ENCODE data around the gene LAMA2. TPM values are rescaled to one million over a fixed set of nuclear protein-coding genes. Genes with fewer than 3 reads are reported as not detected.

LAMA2 gene
- total and polyA plus RNA-seq, 2 of the 13 experiments (the other 11 are each of a cell fraction or from before 2014, with no cell fraction given) = 0.11 to 0.28 TPM

- Histone ChIP-seq H3K9me3 (ENCODE audit: low read length) (no peaks in the 10 kb centered on the region), H3K9ac (ENCODE audit: insufficient read depth, low read depth, low read length) (no peak overlapping the region), H4K20me1 (ENCODE audit: insufficient read depth, low read length) (no peaks in the 10 kb centered on the region), H3K36me3 (replicated peaks in 1 of 2; ENCODE audit: control insufficient read depth in 1 of 2, insufficient read depth in 2 of 2, low read length in 2 of 2) (no peaks in the 10 kb centered on the region), H3K79me2 (ENCODE audit: insufficient read depth, low read length) (no peaks in the 10 kb centered on the region), H2AFZ (ENCODE audit: low read length) (no peak overlapping the region), H3K4me1 (ENCODE audit: insufficient read depth, low read length) (peaks cover 6% of the 10 kb centered on the region), H3K27me3 (ENCODE audit: control insufficient read depth in 1 of 2, insufficient read depth in 2 of 2, low read length in 2 of 2) (no peaks in the 10 kb centered on the region), H3K4me3 (replicated peaks in 1 of 3; ENCODE audit: insufficient read depth in 1 of 3, low read depth in 2 of 3, low read length in 3 of 3) (no peak overlapping the region), H3K27ac (ENCODE audit: extremely low read length, insufficient read depth, low read length) (no peak overlapping the region), H3K4me2 (ENCODE audit: low read depth, low read length) (no peak overlapping the region)
- in situ Hi-C loops (cut with HindIII; ENCODE audit: extremely low pct_ligation_motif_present, low pct_unique_long_range_greater_than_20kb) (loop anchor here (25.0 kb wide), 1 partner anchor 461 kb away; no protein-coding TSS in a partner anchor), intact Hi-C loops (cut with micrococcal nuclease; ENCODE audit: unreplicated experiment) (no loop called here)
- FAIRE-seq (no peak), DNase-seq (ENCODE audit: low spot score) (no peak), ATAC-seq (no peak)
- TF ChIP-seq WIZ (CRISPR knock-in tag; IDR thresholded peaks at IDR 0.05) (no peak), CCDC6 (CRISPR knock-in tag; IDR thresholded peaks at IDR 0.05) (no peak), ZNF441 (CRISPR knock-in tag; IDR thresholded peaks at IDR 0.05; ENCODE audit: borderline replicate concordance) (no peak), ZFYVE20 (CRISPR knock-in tag; IDR thresholded peaks at IDR 0.05; ENCODE audit: borderline replicate concordance, low read depth) (no peak), ARNTL (CRISPR knock-in tag; IDR thresholded peaks at IDR 0.05) (no peak), TAF1 (CRISPR knock-in tag; IDR thresholded peaks at IDR 0.05) (no peak), STAT5B (CRISPR knock-in tag; IDR thresholded peaks at IDR 0.05) (no peak), MAFK (conservative IDR thresholded peaks at IDR 0.05 in 1 of 2, IDR thresholded peaks at IDR 0.05 in 1 of 2; ENCODE audit: low read length in 2 of 2) (peak; percentile 57 to 83), MAFF (IDR thresholded peaks at IDR 0.05; ENCODE audit: low read depth, low read length) (peak; percentile 71), ZNF343 (CRISPR knock-in tag; IDR thresholded peaks at IDR 0.05) (no peak), NFAT5 (CRISPR knock-in tag; IDR thresholded peaks at IDR 0.05) (no peak), ZBTB37 (CRISPR knock-in tag; IDR thresholded peaks at IDR 0.05) (no peak), SSRP1 (CRISPR knock-in tag; IDR thresholded peaks at IDR 0.05) (no peak), AKAP8 (CRISPR knock-in tag; IDR thresholded peaks at IDR 0.05) (no peak), ZNF207 (IDR thresholded peaks at IDR 0.05; ENCODE audit: borderline replicate concordance) (no peak), PLSCR1 (CRISPR knock-in tag; IDR thresholded peaks at IDR 0.05; ENCODE audit: borderline replicate concordance) (no peak), ELF4 (CRISPR knock-in tag; IDR thresholded peaks at IDR 0.05; ENCODE audit: borderline replicate concordance) (no peak), NFYB (CRISPR knock-in tag; IDR thresholded peaks at IDR 0.05) (no peak)
- ChIA-PET CTCF (ENCODE audit: low intra/inter-chr PET ratio, low total read pairs) (no interaction called here), POLR2A (no interaction called here)
- no TSS peak for BruUV-seq (replicated peaks)
- WGBS (ENCODE audit: low lambda C conversion rate) = 48% methylated on average over 4 of the region's 4 CpGs
These were observed 593.3 kb downstream of the LAMA2 start for GRCh38 chr6:129476248-129476564.

Measured in HepG2 (cell line).